AG08395 (cell line): ENCODE data around the gene CUBN.
A peak's percentile ranks its signal among the peaks of the same experiment; 100 is the strongest.

Experiments used
- DNase-seq: peaks from one replicate; pipeline ENCODE4 v3.0.0; 2012; ENCODE audit warnings: mixed read lengths, low spot score

Gene CUBN

GRCh38 chr10:16787361-16787791, 342.2 kb downstream of the CUBN start:
- no peak for DNase-seq

- no peak for DNase-seq
These were observed 349.2 kb downstream of the CUBN start for GRCh38 chr10:16780338-16780880.

- DNase-seq, result no peak
These were observed 350.2 kb downstream of the CUBN start for GRCh38 chr10:16779384-16779915.

- peak; percentile 73 for DNase-seq
These were observed 351.9 kb downstream of the CUBN start for GRCh38 chr10:16777473-16778370.

GRCh38 chr10:16776896-16777295, 352.7 kb downstream of the CUBN start:
- DNase-seq, result no peak
